ENCODE results near the gene COL5A1.
A peak's percentile ranks its signal among the peaks of the same experiment; 100 is the strongest.

COL5A1 gene

DNA sequence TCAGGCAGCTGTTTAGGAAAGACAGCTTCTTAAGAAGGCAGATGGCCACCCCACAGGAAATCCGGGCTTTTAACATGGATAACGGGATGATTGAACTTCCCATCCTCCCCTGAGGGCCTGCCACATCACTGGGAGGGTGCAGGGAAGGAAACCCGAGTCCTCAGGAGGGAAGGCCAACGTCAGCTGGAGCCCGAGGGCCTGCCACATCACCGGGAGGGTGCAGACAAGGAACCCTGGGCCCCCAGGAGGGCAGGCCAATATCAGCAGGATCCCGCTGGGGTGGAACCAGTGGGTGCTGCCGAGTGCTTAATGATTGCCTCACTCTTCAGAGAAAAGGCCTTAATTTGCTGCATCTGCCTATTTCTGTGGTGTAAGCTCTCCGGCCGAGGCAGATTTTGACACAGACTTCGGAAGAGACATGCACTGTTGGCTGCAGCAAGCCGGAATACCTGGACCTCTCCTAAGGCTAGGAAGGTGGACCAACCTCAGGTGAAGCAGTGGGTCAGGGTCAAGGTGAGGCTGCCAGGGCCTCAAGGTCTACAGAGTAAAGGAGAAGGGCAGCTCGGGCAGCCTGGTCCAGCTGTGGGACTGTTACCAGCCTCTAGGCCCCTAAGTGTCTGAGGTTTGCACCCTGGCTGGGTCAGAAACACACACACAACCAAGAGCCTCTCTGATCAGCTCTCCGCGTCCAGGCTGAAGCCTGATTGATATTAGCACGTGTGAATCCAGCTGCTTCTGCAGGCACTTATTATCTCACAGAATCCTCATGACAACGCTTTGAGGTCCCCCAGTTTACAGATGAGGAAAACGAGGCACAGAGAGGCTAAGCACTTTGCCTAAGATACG is 14.8 kb upstream of the COL5A1 start:
- DNase-seq: peak; percentile 89

DNA sequence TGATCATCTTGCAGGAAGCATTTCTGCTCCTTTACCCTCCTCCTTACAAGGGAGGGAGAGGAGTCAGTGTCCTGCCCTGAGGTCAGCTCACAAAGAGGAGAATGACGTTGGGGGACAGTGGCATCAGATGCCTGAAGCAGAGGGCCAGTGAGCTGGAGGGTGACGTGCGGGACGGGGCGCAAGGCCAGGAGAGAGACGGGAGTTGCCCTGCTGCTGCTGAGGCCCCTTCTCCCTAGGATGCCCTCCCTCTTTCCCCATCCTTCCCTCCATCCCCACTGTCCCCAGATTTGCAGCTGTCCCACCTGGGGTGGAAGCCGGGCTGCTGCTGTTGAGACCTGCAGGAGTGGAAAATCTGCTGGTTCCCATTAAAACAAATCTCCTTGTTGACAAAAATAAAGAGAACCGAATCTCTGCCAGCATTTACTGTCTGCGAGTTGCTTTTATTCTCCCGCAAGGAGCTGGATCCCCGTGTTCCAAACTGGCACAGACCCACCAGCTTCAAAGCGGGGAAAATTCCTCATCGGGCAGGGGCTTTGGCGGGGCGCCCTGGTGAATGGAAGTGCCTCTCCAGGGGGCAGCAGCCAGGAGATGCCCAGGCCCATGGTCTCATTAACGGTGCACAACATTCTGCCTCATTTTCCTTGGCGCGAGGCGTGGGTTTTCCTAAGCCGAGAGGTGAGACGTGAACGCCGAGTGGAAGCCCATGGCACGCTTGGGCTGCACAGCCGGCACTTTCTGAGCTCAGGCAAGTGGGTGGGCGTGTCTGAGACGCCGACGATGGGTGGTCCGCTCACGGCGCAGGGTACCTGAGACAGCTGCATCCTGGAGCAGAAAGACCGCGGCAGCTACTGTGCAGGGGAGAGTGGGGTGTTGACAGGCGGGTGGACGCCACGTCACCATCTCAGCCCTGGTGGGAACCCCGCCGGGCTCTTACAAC is 13.9 kb upstream of the COL5A1 start:
- DNase-seq: no peak

DNA sequence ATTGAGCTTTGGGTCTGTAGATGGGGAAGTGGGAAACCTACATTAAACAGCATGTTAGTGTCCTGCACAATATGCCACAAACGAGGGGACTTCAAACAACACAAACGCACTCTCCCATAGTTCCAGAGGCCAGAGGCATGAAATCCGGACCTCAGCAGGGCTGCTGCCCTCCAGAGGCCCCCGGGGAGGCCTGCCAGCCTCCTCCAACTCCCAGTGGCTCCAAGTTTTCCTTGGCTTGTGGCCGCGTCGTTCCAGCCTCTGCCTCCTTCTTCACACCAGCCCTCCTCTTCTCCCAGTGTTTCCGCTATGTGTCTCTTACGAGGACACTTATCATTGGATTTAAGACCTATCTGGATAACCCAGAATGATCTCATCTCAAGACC is 13.3 kb upstream of the COL5A1 start:
- no peak for DNase-seq

DNA sequence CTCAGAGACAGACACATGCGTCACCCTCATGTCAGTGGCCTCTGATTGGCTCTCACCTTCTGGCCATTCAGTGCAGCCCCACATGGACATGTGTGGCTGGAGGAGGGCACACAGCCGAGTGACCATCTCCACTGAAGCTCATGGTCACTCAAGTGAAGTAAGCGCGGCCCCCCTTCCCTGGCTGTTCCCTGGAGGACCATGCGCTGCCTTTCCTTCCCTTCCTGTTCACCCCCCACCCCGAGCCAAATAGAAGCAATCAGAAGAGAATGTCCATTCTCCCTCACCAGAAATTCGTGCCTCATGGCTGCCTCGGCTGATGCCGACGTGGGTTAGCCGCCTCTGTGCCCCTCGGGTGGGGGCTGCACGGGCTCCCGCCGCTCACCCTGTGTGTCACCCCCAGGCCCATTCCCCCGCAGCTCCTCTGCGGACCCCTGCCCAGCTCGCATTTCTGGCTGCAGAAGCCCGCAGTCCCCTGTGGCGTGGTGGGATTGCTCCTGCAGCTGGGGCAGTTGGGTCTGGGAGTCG is 12.5 kb upstream of the COL5A1 start:
- DNase-seq: no peak

- DNase-seq: no peak
Measured at GRCh38 chr9:134629586-134630392, 11.8 kb upstream of the COL5A1 start.

DNA sequence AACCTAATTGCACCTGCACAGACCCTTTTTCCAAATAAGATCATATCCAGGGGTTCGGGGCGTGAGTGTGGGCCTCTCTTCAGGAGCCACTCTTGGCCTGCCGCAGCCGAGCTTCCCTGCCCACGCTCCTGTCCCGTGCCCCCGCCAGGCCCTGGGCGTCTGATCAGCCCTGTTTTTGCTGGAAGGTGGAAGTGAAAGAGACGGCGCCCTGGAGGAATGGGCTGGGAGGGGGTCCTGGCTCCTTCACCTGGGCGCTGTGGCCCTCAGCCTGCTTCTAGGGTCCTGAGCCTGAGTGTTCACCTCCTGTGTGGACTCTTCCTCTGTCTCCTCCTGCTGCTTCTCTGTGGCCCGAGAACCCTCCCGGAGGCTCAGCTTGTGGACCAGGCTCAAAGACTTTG is 11.2 kb upstream of the COL5A1 start:
- DNase-seq: no peak

DNA sequence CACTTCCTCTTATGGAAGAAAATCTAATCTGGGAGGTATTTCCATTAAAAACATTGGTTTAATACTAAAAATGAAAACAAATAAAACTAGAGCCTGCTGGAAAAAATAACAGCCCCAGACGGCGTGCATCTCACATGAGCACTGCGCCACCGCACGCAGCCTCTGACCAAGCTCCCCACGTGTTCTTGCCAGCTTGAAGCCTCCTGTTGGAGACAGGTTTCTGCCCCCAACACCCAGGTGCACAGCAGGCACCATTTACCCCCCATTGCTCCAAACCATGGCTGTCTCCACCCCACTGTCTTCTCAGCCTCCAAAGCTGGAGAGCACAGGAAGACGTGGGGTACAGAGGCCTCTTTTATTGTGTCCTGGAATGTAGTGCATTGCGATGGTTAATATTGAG is 10.7 kb upstream of the COL5A1 start:
- no peak for DNase-seq

- no peak for DNase-seq
Measured at GRCh38 chr9:134631881-134632280, 9.7 kb upstream of the COL5A1 start.

DNA sequence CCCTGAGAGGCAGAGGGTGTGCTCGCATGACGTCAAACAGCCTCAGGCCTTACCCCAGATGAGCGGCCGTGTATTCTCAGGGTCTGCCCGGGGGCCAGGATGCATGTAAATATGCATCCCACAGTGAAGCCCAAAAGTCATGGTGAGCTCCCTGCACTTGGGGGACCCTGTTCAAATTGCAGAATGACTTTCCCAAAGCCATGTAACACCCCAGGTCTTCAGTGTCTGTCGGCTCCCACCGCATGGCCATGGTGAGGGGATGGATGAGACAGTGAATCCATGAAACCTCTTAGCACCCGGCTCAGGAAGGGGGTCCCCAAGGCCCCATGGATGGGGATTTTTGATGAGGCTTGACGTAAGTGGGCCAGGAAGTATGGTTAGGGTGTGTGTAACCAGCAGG is 9.3 kb upstream of the COL5A1 start:
- no peak for DNase-seq

DNA sequence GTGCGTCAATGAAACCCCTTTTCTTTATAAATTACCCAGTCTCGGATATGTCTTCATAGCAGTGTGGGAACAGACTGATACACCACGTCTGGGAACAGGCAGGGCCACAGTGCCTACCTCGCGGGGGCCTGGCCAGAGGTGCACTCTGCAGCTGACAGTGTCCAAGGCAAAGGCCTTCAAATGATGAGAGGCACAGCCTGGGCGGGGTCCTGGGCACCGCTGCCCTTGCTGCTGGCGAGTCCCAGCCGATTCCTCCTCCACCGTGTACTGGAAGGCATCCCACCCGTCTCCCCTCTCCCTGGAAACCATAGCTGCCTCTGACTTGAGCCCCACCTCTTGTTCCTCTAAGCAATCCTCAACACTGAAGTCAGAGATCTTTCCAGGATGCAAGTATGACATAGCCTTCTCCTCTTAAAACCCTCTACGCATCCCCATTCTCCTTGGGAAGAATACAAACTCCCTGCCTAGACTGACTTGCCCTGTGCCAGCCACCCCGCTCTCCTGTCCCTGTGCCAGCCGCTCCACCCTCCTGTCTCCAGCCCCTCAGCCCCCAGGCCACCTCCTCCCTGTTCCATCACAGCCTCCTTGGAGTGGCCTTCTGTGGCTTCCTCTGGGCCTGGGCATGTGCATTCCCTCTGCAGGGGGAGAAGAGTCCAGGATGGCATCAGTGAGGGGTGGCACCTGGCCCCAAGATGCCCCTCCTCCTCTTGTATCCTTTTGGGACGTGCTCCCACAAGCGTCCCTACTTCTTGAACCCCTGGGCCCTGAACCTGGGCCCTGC is 8.1 kb upstream of the COL5A1 start:
- DNase-seq: no peak

GRCh38 chr9:134634176-134634575 is 7.4 kb upstream of the COL5A1 start:
- DNase-seq: no peak

GRCh38 chr9:134634667-134635230 is 6.9 kb upstream of the COL5A1 start:
- DNase-seq: no peak

DNA sequence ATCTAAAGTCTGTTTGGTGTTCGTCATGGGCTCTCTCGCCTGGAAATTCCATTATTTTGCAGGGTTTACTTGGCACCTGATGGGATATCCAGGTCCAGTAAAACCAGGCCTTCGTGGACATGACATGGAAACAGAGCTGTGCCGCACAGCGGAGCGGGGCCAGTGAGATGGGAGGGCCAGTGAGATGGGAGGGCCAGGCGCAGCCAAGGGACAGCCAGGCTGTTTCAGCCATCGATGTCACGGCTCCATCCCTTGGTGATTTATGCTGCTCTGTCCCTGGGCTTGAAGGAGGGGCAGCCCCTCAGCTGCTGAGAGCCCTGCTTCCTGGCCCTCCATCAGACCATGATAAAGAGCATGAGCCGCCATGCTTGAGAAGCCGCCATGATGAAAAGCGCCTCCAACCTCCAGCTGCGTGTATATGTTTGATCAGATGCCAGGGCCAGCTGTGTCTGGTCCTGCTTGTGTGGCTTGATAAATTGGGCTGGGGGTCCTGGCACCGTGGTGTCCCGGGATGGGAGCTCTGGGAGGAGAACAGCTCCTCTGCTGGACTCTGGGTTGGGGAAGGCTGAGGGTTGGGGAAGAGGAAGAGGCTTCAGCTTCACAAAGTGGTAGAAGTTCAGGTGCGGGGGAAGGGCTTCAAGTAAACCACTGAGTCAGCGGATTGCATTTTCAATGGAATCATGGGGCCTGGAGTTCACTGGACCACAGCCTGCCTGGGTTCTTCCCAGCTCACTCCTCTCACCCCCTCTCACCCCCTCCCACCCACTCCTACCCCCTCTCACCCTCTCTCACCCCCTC is 6.1 kb upstream of the COL5A1 start:
- no peak for DNase-seq

DNA sequence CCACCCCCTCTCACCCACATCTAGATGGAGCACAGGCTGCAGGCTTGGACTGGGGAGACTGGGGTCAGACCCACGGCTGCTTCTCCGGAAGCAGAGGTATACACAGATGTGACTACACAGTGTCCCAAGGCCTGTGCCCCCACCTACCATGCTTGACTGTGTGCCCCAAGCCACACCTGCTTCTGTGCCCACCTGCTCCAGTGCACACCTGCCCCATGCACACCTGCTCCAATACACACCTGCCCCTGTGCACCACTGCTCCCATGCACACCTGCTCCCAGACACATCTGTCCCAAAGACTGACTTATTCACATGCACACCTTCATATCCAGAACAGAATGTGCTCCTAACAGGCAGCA is 5.5 kb upstream of the COL5A1 start:
- no peak for DNase-seq

DNA sequence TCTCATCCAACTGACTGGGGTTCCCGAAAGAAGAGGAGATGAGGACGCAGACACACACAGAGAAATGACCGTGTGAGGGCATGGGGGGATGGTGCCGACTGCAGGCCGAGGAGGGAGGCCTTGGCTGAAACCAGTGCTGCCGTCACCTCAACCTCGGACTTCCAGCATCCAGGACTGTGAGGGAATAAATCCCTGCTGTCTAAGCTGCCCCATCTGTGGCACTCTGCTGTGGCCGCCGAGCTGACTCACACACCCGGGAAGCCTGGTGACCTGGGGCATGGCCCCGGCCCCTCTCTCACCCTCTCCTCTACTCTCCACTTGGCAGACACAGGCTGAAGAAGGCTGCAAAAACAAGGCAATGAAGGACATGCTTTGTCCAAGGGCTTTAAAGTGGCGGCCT is 4.4 kb upstream of the COL5A1 start:
- no peak for DNase-seq

- DNase-seq: no peak
Measured at GRCh38 chr9:134637696-134638501, 3.7 kb upstream of the COL5A1 start.

GRCh38 chr9:134638502-134639090 is 3.0 kb upstream of the COL5A1 start:
- no peak for DNase-seq

- DNase-seq: no peak
Measured at GRCh38 chr9:134639994-134640393, 1.6 kb upstream of the COL5A1 start.

DNA sequence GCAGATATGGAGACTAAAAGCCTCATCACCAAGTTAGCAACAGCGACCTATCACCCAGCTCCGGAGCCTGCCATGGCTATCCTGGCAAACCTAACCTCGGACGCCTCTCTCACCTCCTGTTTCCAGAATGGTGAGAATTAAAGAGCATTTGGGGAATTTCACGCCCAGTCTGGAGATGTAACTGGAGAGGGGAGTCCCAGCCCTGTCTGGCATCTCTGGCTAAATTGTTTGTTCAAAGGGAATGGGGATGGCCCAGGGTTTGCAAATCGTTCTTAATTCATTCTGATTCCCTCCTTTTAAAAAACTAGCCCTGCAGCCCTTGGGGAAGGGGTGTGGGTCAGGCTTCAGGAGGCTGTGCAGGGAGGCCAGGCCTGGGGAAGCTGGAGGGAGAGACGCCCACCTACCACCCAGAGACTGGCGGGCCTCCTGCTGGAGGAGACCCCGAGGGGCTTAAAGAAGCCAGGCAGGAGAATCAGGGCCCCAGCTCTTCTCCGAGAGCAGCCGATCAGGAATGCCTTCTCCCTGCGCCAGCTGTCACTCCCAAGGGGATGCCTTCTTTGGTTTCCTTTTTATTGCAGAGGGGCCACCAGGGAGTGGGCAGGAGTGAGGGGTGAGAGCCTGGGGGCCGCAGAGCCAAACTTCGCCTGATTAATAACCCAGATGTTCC is 964 bp upstream of the COL5A1 start:
- peak; percentile 18 for DNase-seq
